Hepatocyte (in vitro differentiated cells): Measurements from ENCODE around the gene AQP12A. TPM values are rescaled to one million over a fixed set of nuclear protein-coding genes. Genes with fewer than 3 reads are reported as not detected.

Experiments
- DNase-seq: peaks from one replicate; pipeline ENCODE4 v3.0.0-alpha.2; 2016; ENCODE audit warnings: low spot score
- H2AFZ ChIP-seq: fragments of 200-600 bp; sonication (generic); 2 replicates; pipeline ENCODE4 v1.6.0; 2016; ENCODE audit warnings: antibody characterized with exemption, mild to moderate bottlenecking
- H3K27ac ChIP-seq: fragments of 200-600 bp; sonication (generic); 2 replicates; pipeline ENCODE4 v1.5.1; 2016; ENCODE audit warnings: mild to moderate bottlenecking
- H3K27me3 ChIP-seq: fragments of 200-600 bp; sonication (generic); 2 replicates; pipeline ENCODE4 v1.6.1; 2016
- H3K36me3 ChIP-seq: fragments of 200-600 bp; sonication (generic); replicated peaks from 2 replicates; pipeline ENCODE4 v1.5.1; 2016; ENCODE audit warnings: low read depth; ENCODE audit not compliant: insufficient read depth
- H3K4me1 ChIP-seq: fragments of 200-600 bp; sonication (generic); 2 replicates; pipeline ENCODE4 v1.5.1; 2016; ENCODE audit warnings: mild to moderate bottlenecking, moderate library complexity; ENCODE audit not compliant: insufficient read depth
- H3K4me2 ChIP-seq: fragments of 200-600 bp; sonication (generic); 2 replicates; pipeline ENCODE4 v1.6.0; 2016
- H3K4me3 ChIP-seq: fragments of 200-600 bp; sonication (generic); 2 replicates; pipeline ENCODE4 v1.5.1; 2016; ENCODE audit warnings: mild to moderate bottlenecking
- H3K79me2 ChIP-seq: fragments of 200-600 bp; sonication (generic); 2 replicates; pipeline ENCODE4 v1.6.0; 2017; ENCODE audit warnings: mild to moderate bottlenecking
- H3K9me2 ChIP-seq: fragments of 200-600 bp; sonication (generic); replicated peaks from 2 replicates; pipeline ENCODE4 v1.6.0; 2017; ENCODE audit warnings: mild to moderate bottlenecking; ENCODE audit not compliant: insufficient read depth
- H3K9me3 ChIP-seq: fragments of 200-600 bp; sonication (generic); 2 replicates; pipeline ENCODE4 v1.5.1; 2016; ENCODE audit warnings: low read depth, mild to moderate bottlenecking
- H4K20me1 ChIP-seq: fragments of 200-600 bp; sonication (generic); 2 replicates; pipeline ENCODE4 v1.6.0; 2016; ENCODE audit warnings: mild to moderate bottlenecking; ENCODE audit not compliant: insufficient read depth, poor library complexity, severe bottlenecking
- EZH2 ChIP-seq: fragments of 200-600 bp; sonication (generic); IDR thresholded peaks from 2 replicates; pipeline ENCODE4 v1.6.1; 2016; ENCODE audit warnings: antibody characterized with exemption, mild to moderate bottlenecking, borderline replicate concordance
- EZH2phosphoT487 ChIP-seq: fragments of 200-600 bp; sonication (generic); IDR thresholded peaks from one replicate; pipeline ENCODE4 v1.6.1; 2018; ENCODE audit warnings: antibody characterized with exemption, mild to moderate bottlenecking, low read depth, moderate library complexity; ENCODE audit not compliant: unreplicated experiment, severe bottlenecking
- WGBS: methylation state at CpG from one replicate; pipeline ENCODE4 v1.1.6; 2016; ENCODE audit warnings: low lambda C conversion rate; ENCODE audit errors: missing lambda C conversion rate; 5-methylcytosine and 5-hydroxymethylcytosine counted together
- polyA plus RNA-seq: library from polyadenylated mRNA; unstranded; fragments of >200 nt; fragmentation: Nextera tagmentation; extraction: Ambion mirVana; gene quantifications from 2 replicates; pipeline ENCODE4 v1.2.1, GENCODE V29; 2016
- total RNA-seq: library from RNA; depleted of rRNA; stranded (reverse); fragments of >200 nt; gene quantifications from 2 replicates; pipeline ENCODE4 v1.2.3, GENCODE V29; 2014
- TF ChIP-seq, protein P1 (sequence below): fragments of 200-600 bp; sonication (generic); IDR thresholded peaks from 2 replicates; pipeline ENCODE4 v1.5.1; 2016; ENCODE audit warnings: antibody characterized with exemption, mild to moderate bottlenecking; ENCODE audit not compliant: poor library complexity

AQP12A gene
- total and polyA plus RNA-seq, 2 experiments from 2014 or later: not detected

DNA sequence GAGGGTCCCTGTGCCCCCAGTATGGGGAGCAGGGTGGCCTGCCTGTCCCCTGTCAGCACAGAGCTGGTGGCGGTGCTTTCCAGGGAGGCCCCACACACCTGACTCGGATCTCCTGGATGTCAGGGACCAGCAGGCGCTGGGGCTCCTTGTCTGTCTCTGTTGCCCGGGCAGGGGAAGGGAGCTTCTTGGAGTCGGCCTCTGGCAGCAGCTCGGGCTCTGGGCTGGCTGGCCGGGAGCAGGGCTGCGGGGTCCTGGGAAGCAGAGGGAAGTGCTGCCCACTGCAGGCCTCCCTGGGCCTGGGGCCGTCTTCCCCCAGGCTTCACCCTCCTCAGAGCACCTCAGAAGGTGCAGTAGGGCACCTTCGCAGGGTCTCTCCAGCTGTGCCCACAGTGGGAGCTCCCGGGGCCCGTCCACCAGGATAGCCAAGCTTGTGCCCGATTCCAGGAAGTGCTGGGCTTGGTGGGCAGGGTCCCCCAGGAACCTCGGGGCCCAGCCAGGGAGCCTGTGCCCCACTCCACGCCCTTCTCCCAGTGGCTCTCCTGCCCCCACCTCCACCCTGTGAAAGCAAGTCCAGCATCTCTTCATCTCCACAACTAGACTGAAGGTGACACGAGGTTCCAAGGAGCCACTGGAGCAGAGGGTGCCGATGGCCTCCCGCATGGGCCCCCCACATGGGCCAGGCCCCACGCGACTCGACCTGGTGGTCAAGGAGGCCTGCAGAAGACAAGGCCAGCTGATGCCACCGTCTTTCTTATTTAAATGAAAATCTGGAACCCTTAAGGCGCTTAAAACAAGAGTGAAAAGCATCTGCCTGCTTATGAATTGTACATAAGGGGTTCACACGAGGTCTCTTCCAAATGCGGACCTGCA lies 28.2 kb downstream of the AQP12A start:
- H3K27ac ChIP-seq: no peak overlapping the region
- no peak overlapping the region for H3K4me2 ChIP-seq
- no peak for TF ChIP-seq EZH2phosphoT487
- no peak for TF ChIP-seq EZH2
- TF ChIP-seq, protein P1, sequence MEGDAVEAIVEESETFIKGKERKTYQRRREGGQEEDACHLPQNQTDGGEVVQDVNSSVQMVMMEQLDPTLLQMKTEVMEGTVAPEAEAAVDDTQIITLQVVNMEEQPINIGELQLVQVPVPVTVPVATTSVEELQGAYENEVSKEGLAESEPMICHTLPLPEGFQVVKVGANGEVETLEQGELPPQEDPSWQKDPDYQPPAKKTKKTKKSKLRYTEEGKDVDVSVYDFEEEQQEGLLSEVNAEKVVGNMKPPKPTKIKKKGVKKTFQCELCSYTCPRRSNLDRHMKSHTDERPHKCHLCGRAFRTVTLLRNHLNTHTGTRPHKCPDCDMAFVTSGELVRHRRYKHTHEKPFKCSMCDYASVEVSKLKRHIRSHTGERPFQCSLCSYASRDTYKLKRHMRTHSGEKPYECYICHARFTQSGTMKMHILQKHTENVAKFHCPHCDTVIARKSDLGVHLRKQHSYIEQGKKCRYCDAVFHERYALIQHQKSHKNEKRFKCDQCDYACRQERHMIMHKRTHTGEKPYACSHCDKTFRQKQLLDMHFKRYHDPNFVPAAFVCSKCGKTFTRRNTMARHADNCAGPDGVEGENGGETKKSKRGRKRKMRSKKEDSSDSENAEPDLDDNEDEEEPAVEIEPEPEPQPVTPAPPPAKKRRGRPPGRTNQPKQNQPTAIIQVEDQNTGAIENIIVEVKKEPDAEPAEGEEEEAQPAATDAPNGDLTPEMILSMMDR: no peak
- no peaks in the 10 kb centered on the region for H3K4me1 ChIP-seq
- H3K4me3 ChIP-seq: no peak overlapping the region
- no peaks in the 10 kb centered on the region for H3K79me2 ChIP-seq
- no peak for DNase-seq
- H2AFZ ChIP-seq: no peak overlapping the region
- no peaks in the 10 kb centered on the region for H3K36me3 ChIP-seq
- H4K20me1 ChIP-seq: no peaks in the 10 kb centered on the region
- no peaks in the 10 kb centered on the region for H3K9me3 ChIP-seq
- no peaks in the 10 kb centered on the region for H3K9me2 ChIP-seq
- H3K27me3 ChIP-seq: no peaks in the 10 kb centered on the region
- WGBS: 92% methylated on average over 24 of the region's 25 CpGs

- no peaks in the 10 kb centered on the region for H3K4me1 ChIP-seq
- H3K9me2 ChIP-seq: no peaks in the 10 kb centered on the region
- no peak for TF ChIP-seq EZH2
- TF ChIP-seq EZH2phosphoT487: no peak
- no peaks in the 10 kb centered on the region for H3K79me2 ChIP-seq
- H2AFZ ChIP-seq: no peak overlapping the region
- H4K20me1 ChIP-seq: no peaks in the 10 kb centered on the region
- H3K27me3 ChIP-seq: no peaks in the 10 kb centered on the region
- WGBS: 90% methylated on average over 24 of the region's 25 CpGs
- H3K4me3 ChIP-seq: no peak overlapping the region
- no peak overlapping the region for H3K27ac ChIP-seq
- DNase-seq: no peak
- H3K4me2 ChIP-seq: no peak overlapping the region
- no peaks in the 10 kb centered on the region for H3K9me3 ChIP-seq
- H3K36me3 ChIP-seq: no peaks in the 10 kb centered on the region
Observed at GRCh38 chr2:240720686-240721595, 29.3 kb downstream of the AQP12A start.

DNA sequence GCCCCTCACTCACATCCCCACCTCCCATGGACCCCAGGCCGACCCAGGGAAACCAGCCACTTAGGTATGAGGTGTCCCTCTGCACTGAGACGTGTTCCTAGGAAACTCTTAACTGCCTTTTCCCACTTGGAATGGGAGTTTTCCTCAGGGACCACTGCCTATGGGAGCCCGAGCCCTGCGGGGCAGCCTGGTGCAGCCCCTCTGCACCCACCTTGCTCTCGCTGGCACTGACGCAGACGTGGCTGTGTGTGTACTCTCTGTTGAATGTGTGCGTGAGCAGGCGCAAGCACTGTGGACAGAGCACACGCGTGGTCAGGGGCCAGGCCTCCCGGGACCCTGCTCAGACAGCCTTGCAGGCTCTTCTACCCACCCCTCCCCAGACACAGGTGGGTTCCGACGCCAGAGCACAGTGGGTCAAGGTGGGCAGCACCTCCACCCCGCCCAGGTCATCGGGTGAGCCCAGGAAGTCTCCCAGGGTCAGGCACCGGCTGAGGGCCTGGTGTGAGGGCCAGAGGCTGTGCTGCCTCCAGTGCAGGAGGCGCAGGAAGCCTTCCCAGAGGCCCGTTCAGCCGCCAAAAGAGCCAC lies 30.0 kb downstream of the AQP12A start:
- H3K4me2 ChIP-seq: no peak overlapping the region
- H3K9me3 ChIP-seq: no peaks in the 10 kb centered on the region
- H3K79me2 ChIP-seq: no peaks in the 10 kb centered on the region
- 92% methylated on average over 20 of the region's 20 CpGs for WGBS
- no peak overlapping the region for H2AFZ ChIP-seq
- H3K27ac ChIP-seq: no peak overlapping the region
- no peaks in the 10 kb centered on the region for H3K9me2 ChIP-seq
- no peaks in the 10 kb centered on the region for H3K36me3 ChIP-seq
- H3K4me1 ChIP-seq: no peaks in the 10 kb centered on the region
- no peaks in the 10 kb centered on the region for H3K27me3 ChIP-seq
- TF ChIP-seq EZH2phosphoT487 (no peak), EZH2 (no peak)
- TF ChIP-seq, protein P1: no peak
- H4K20me1 ChIP-seq: no peaks in the 10 kb centered on the region
- no peak for DNase-seq
- no peak overlapping the region for H3K4me3 ChIP-seq
